K562 (cell line): ENCODE data around the gene MILR1. TPM values are rescaled to one million over a fixed set of nuclear protein-coding genes. Genes with fewer than 3 reads are reported as not detected.

Experiments
- CHCHD3 ChIP-seq: fragments of 250-450 bp; sonication (Bioruptor Pico); IDR thresholded peaks from 2 replicates; pipeline ENCODE4 v2.1.2; 2022; ENCODE audit warnings: mild to moderate bottlenecking
- KLF6 ChIP-seq: fragments of 250-450 bp; sonication (Bioruptor Pico); IDR thresholded peaks from 2 replicates; pipeline ENCODE4 v1.4.0; 2020; ENCODE audit warnings: mild to moderate bottlenecking, moderate library complexity, borderline replicate concordance
- MAFF ChIP-seq: IDR thresholded peaks from 2 replicates; pipeline ENCODE4 v1.6.1; 2012; ENCODE audit warnings: low read length, improper control_type of control experiment
- MBD2 ChIP-seq: sonication (generic); IDR thresholded peaks from 2 replicates; pipeline ENCODE4 v1.6.1; 2016; ENCODE audit warnings: low read depth, borderline replicate concordance
- MEF2D ChIP-seq: conservative IDR thresholded peaks from 2 replicates; pipeline ENCODE4 v1.6.1; 2016; ENCODE audit warnings: low read depth, missing genetic modification characterization, missing compliant biosample characterization
- RB1 ChIP-seq: fragments of 450-650 bp; IDR thresholded peaks from 2 replicates; pipeline ENCODE4 v1.6.1; 2017; ENCODE audit warnings: low read depth, mild to moderate bottlenecking
- RERE ChIP-seq: sonication (generic); formaldehyde crosslinking; IDR thresholded peaks from 2 replicates; pipeline ENCODE4 v1.8.0; 2023; ENCODE audit warnings: missing genetic modification reagents, mild to moderate bottlenecking, borderline replicate concordance
- TCF3 ChIP-seq: sonication (generic); formaldehyde crosslinking; IDR thresholded peaks from 2 replicates; pipeline ENCODE4 v1.4.0; 2020; ENCODE audit warnings: mild to moderate bottlenecking, missing genetic modification reagents
- THAP12 ChIP-seq: fragments of 250-450 bp; sonication (Bioruptor Pico); IDR thresholded peaks from 2 replicates; pipeline ENCODE4 v1.9.0; 2021; ENCODE audit warnings: mild to moderate bottlenecking, inconsistent platforms
- TRIM25 ChIP-seq: fragments of 450-650 bp; IDR thresholded peaks from 2 replicates; pipeline ENCODE4 v1.7.0; 2016; ENCODE audit warnings: borderline replicate concordance
- ZNF165 ChIP-seq: fragments of 250-450 bp; sonication (Bioruptor Pico); IDR thresholded peaks from 2 replicates; pipeline ENCODE4 v1.4.0; 2020; ENCODE audit warnings: borderline replicate concordance
- ZNF639 ChIP-seq, 2 experiments: fragments of 200-800 bp in 1 of 2; sonication (Bioruptor generic) in 1 of 2; sonication (generic) in 1 of 2; formaldehyde crosslinking in 1 of 2; IDR thresholded peaks in 1 of 2; conservative IDR thresholded peaks in 1 of 2; 2 replicates each; pipeline versions ENCODE4 v1.5.0 to v1.6.1; 2016 to 2020; ENCODE audit warnings: missing compliant biosample characterization in 1 of 2, missing genetic modification characterization in 1 of 2, missing genetic modification reagents in 1 of 2
- polyA plus RNA-seq, 8 experiments: library from polyadenylated mRNA; depleted of rRNA in 4 of 8; stranded (reverse) in 5 of 8; unstranded in 3 of 8; fragments of >200 nt; fragmentation: Nextera tagmentation in 2 of 8; fragmentation: Illumina TruSeq in 1 of 8; extraction: Ambion mirVana in 2 of 8; extraction: Trizol in 1 of 8; gene quantifications; 2 replicates each; pipeline versions ENCODE4 v1.2.1 to v1.2.3, GENCODE V29; 2011 to 2014; ENCODE audit warnings: inconsistent platforms in 1 of 8, missing spikeins in 1 of 8
- total RNA-seq, 7 experiments: library from RNA; depleted of rRNA in 6 of 7; stranded (reverse); fragments of >200 nt in 6 of 7; fragmentation: Illumina TruSeq in 2 of 7; extraction: Trizol in 2 of 7; gene quantifications; 2 replicates each; pipeline versions ENCODE4 v1.2.1 to v1.2.3, GENCODE V29; 2011 to 2021; ENCODE audit warnings: low replicate concordance in 1 of 7

The MILR1 gene
- total and polyA plus RNA-seq, 9 of the 15 experiments (the other 6 are each of a cell fraction or from before 2014, with no cell fraction given) = 3.8 to 14.1 (median 7.1) TPM

GRCh38 chr17:64426596-64426995, 22.3 kb upstream of the MILR1 start (continued):
- no peak for TF ChIP-seq ZNF639 (CRISPR knock-in tag; conservative IDR thresholded peaks at IDR 0.05 in 1 of 2, IDR thresholded peaks at IDR 0.05 in 1 of 2)
- no peak for TF ChIP-seq KLF6
- TF ChIP-seq TRIM25 = no peak
- TF ChIP-seq ZNF165 (CRISPR knock-in tag) = no peak
- no peak for TF ChIP-seq MBD2
- no peak for TF ChIP-seq TCF3 (CRISPR knock-in tag)
- no peak for TF ChIP-seq RB1
- no peak for TF ChIP-seq THAP12
- no peak for TF ChIP-seq RERE (CRISPR knock-in tag)
- TF ChIP-seq CHCHD3 (CRISPR knock-in tag) = no peak
- TF ChIP-seq MAFF = no peak
- TF ChIP-seq MEF2D (tag) = no peak
